HepG2 (cell line): ENCODE results near the gene MEF2A.

Experiments
- CENPT ChIP-seq: sonication (generic); formaldehyde crosslinking; IDR thresholded peaks from 2 replicates; pipeline ENCODE4 v1.8.0; 2022; ENCODE audit warnings: low read depth, mild to moderate bottlenecking, moderate library complexity, missing genetic modification reagents
- HES4 ChIP-seq: sonication (generic); formaldehyde crosslinking; IDR thresholded peaks from 2 replicates; pipeline ENCODE4 v1.9.0; 2021; ENCODE audit warnings: mild to moderate bottlenecking, missing genetic modification reagents, borderline replicate concordance
- IKZF1 ChIP-seq: fragments of 450-650 bp; IDR thresholded peaks from 2 replicates; pipeline ENCODE4 v1.7.1; 2016
- IKZF4 ChIP-seq: sonication (generic); formaldehyde crosslinking; IDR thresholded peaks from 2 replicates; pipeline ENCODE4 v1.5.1; 2020; ENCODE audit warnings: borderline replicate concordance, mild to moderate bottlenecking, low read depth, missing genetic modification reagents; ENCODE audit errors: not compliant biosample characterization
- KLF9 ChIP-seq: IDR thresholded peaks from 2 replicates; pipeline ENCODE4 v1.6.1; 2016; ENCODE audit warnings: low read depth
- NR2C2 ChIP-seq: sonication (generic); formaldehyde crosslinking; IDR thresholded peaks from 2 replicates; pipeline ENCODE4 v1.4.0; 2020; ENCODE audit warnings: missing genetic modification reagents, mild to moderate bottlenecking, moderate library complexity, borderline replicate concordance
- POLR2A ChIP-seq, 2 experiments: IDR thresholded peaks; 2 replicates each; pipeline ENCODE4 v1.6.1; 2011; ENCODE audit warnings: low read depth in 2 of 2, low read length in 2 of 2, mild to moderate bottlenecking in 1 of 2, moderate library complexity in 1 of 2; ENCODE audit not compliant: insufficient read depth in 1 of 2
- RAD21 ChIP-seq: fragments of 450-650 bp; formaldehyde crosslinking; IDR thresholded peaks from 2 replicates; pipeline ENCODE4 v1.5.0; 2020; ENCODE audit warnings: mild to moderate bottlenecking
- RAD51 ChIP-seq: fragments of 450-650 bp; IDR thresholded peaks from 2 replicates; pipeline ENCODE4 v1.6.1; 2016; ENCODE audit warnings: borderline replicate concordance
- SALL2 ChIP-seq: sonication (generic); formaldehyde crosslinking; IDR thresholded peaks from 2 replicates; pipeline ENCODE4 v1.8.1; 2023; ENCODE audit warnings: mild to moderate bottlenecking, missing genetic modification reagents, inconsistent platforms
- ZMYM4 ChIP-seq: sonication (generic); formaldehyde crosslinking; IDR thresholded peaks from 2 replicates; pipeline ENCODE4 v1.8.1; 2023; ENCODE audit warnings: mild to moderate bottlenecking, missing genetic modification reagents
- ZNF703 ChIP-seq: sonication (generic); formaldehyde crosslinking; IDR thresholded peaks from 2 replicates; pipeline ENCODE4 v1.5.1; 2020; ENCODE audit warnings: missing genetic modification reagents, mild to moderate bottlenecking, moderate library complexity, borderline replicate concordance
- TF ChIP-seq, protein P1 (sequence below): sonication (generic); formaldehyde crosslinking; IDR thresholded peaks from 2 replicates; pipeline ENCODE4 v1.5.0; 2020; ENCODE audit warnings: mild to moderate bottlenecking, missing genetic modification reagents, moderate library complexity

GRCh38 chr15:99728916-99729315 is 163.1 kb downstream of the MEF2A start:
- TF ChIP-seq ZNF703: no peak
- TF ChIP-seq SALL2 (CRISPR knock-in tag): no peak
- TF ChIP-seq, protein P1, sequence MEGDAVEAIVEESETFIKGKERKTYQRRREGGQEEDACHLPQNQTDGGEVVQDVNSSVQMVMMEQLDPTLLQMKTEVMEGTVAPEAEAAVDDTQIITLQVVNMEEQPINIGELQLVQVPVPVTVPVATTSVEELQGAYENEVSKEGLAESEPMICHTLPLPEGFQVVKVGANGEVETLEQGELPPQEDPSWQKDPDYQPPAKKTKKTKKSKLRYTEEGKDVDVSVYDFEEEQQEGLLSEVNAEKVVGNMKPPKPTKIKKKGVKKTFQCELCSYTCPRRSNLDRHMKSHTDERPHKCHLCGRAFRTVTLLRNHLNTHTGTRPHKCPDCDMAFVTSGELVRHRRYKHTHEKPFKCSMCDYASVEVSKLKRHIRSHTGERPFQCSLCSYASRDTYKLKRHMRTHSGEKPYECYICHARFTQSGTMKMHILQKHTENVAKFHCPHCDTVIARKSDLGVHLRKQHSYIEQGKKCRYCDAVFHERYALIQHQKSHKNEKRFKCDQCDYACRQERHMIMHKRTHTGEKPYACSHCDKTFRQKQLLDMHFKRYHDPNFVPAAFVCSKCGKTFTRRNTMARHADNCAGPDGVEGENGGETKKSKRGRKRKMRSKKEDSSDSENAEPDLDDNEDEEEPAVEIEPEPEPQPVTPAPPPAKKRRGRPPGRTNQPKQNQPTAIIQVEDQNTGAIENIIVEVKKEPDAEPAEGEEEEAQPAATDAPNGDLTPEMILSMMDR (CRISPR knock-in tag): no peak
- no peak for TF ChIP-seq CENPT (CRISPR knock-in tag)
- no peak for TF ChIP-seq HES4 (CRISPR knock-in tag)
- TF ChIP-seq POLR2A (IDR thresholded peaks at IDR 0.05; ENCODE audit: insufficient read depth in 1 of 2, low read depth in 2 of 2, low read length in 2 of 2): no peak
- no peak for TF ChIP-seq IKZF1
- no peak for TF ChIP-seq KLF9 (CRISPR knock-in tag)
- no peak for TF ChIP-seq RAD51
- no peak for TF ChIP-seq IKZF4
- no peak for TF ChIP-seq RAD21 (CRISPR knock-in tag)
- TF ChIP-seq ZMYM4 (CRISPR knock-in tag): no peak
- no peak for TF ChIP-seq NR2C2 (CRISPR knock-in tag)
